ENCODE data around the gene MAK.

- TF ChIP-seq CTCF (conservative IDR thresholded peaks at IDR 0.05; ENCODE audit: low read length) (no peak), EZH2phosphoT487 (IDR thresholded peaks at IDR 0.05; ENCODE audit: borderline replicate concordance, low read depth, low read length) (no peak)
Measured at GRCh38 chr6:10793695-10794094, 44.6 kb downstream of the MAK start.

Measured in OCI-LY7 (cell line).